Kidney tubule cell (primary cell): ENCODE measurements around the gene PITPNB.

Experiments
- DNase-seq: peaks from one replicate; pipeline ENCODE4 v3.0.0-alpha.2; 2018; ENCODE audit warnings: low spot score

The PITPNB gene

DNA sequence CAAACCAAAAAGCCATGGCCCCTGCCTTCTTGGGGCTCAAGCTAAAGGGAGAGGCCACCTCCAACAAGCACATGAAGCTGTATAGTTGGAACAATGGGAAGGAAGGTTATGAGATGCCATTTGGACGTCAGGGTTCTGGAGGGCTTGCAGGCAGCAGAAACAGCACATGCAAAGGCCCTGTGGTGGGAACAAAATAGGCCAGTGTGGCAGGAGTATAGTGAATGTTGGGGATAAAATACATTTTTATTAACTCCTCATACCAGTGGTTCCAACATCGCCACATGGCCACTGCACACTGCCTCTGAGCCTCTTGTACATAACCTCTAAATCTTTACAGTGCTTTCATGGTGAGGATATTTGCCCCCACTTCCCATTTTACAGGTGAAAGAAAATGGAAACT is 85.3 kb downstream of the PITPNB start:
- DNase-seq = no peak

DNA sequence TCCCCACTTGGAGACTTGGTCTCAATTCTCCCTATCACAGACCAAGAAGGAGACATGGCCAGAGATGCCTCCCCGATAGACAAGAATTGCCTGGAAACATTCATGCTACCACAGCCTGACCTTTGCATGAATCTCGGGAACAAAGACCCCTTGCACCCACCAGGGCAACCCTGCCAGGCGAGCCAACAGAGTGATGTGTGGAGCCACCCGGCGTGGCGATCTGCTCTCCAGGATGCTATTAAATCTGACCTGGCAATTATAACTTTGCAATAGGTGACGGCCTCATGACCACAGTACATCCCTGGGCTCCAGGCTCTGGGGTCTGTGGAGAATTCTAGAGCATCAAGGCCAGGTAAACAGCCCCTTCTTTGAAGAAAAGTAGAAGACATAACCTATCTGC is 86.5 kb downstream of the PITPNB start:
- no peak for DNase-seq

DNA sequence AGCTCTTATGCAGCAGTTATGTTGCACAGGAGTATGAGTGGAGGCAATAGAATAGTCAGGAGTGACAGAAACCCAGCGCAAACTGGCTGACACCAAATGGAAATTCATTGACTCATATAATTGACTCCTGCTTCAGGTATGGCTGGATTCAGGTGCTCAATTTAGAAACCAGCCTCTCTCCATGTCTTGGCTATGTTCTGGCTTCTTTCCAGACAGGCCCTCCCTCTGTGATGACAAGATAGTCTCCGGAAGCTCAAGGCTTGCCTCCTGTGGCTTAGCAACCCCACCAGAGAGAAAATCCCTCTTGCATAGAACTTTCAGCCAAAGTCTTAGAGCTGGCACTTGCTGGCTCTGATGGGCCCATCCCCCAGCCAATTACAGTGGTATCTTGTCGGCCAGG is 89.4 kb downstream of the PITPNB start:
- DNase-seq = no peak

DNA sequence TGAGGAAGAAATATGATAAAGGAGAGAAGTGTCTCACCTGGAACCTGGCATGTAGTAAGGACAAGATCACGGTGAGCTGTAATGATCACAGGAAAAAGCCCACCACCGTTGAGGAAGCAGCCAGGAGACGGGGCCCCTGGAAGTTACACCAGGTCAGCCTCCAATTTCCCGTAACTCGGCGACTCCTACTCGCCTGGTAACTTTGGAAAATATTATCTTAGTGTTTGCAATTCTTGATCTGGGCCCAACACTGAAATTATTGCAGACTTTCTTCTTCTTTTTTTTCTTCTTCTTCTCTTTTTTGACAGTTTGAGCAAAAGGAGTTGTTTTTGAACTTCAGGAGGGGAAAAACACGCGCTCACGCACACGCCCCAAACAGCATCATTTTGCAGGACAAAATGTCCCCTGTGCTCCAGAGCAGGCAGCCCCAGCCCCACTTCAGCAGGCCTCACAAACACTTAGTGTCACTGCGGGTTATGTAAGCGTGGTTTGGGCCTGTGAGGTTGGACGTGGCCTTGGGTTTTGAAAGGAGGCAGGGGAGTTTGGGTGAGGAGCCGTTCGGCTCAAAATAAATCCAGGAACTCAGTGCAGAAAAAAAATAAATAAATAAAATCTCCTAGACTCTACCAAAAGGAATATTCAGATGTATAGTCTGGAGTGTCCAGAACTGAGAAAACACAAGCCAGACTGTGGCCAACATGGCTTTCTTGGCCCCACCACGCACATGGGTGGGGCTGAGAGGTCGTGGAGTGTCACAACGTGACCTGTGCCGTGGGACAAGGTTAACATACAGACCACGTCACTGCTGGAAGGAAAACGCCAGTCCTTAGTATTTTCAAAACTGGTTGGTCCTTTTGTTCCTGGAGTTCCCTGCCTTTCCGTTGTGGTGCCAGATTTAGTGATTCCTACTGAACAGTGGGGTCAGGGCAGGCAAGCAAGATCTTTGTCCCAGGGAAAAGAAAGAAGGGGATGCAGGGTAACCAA is 91.2 kb downstream of the PITPNB start:
- no peak for DNase-seq

GRCh38 chr22:27825174-27825573 is 93.9 kb downstream of the PITPNB start:
- DNase-seq = no peak

- DNase-seq = no peak
Observed at GRCh38 chr22:27823221-27823620, 95.8 kb downstream of the PITPNB start.

GRCh38 chr22:27820896-27821866 is 97.9 kb downstream of the PITPNB start:
- no peak for DNase-seq

DNA sequence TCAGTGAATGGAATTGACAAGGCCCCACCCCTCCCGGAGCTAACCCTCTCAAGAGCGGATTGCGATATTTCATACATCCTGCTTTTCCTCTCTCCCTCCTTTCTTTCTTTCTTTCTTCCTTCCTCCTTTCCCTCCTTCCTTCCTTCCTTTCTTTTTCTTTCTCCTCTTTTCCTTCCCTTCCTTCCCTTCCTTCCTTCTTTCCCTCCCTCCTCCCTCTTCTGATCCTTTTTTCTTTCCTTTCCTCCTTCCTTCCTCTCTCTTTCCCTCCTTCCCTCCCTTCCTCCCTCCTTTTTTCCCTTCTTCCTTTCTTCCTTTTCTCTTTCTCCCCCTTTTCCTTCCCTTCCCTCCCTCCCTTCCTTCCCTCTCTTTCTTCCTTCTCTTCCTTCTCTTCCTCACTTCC is 102.5 kb downstream of the PITPNB start:
- DNase-seq = no peak

GRCh38 chr22:27815826-27816530 is 103.1 kb downstream of the PITPNB start:
- no peak for DNase-seq

DNA sequence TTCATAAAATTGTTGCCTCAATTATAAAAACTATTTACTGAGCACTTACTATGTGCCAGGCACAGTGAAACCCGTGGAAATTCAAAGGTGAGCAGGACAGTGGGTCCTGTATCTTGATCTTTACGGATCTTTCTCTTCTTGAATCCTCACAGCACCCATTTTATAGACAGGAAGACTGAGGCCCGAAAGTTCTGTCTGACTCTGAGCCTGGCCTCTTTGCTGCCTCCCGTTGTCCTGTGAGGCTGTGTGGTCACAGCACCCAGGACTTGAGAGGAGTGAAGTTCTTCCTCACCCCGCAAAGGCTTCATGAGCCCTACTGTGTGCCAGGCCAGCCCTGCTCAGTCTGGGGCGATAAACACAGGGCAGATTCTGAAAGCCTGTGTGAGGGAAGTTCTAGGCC is 104.1 kb downstream of the PITPNB start:
- no peak for DNase-seq

- no peak for DNase-seq
Observed at GRCh38 chr22:27811778-27812177, 107.3 kb downstream of the PITPNB start.

DNA sequence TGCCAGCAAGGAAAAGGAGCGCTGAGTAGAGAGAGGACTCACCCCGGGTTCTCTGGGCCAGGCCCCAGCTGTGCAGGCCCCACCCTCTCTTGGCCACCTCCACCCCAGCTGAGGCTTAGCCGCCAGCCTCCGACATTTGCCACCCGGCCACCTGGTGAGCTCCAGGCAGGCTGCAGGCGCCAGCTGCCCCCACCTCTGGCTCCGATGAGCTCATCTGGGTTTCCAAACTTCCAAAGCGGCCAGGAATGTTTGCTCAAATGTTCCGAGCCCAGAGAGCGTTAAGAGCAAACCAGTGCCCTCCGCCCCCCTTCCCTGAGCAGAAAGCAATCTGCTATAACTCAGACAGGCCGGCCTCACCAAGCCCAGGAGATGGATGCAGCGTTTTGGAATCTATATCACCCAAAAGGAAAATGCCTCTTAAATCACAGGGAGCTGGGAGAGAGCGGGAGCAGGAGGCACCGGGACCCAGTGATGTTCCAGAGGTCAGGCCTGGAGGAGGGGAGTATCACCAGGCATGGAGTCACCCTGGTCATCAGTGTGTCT is 108.4 kb downstream of the PITPNB start:
- DNase-seq = peak; percentile 29

DNA sequence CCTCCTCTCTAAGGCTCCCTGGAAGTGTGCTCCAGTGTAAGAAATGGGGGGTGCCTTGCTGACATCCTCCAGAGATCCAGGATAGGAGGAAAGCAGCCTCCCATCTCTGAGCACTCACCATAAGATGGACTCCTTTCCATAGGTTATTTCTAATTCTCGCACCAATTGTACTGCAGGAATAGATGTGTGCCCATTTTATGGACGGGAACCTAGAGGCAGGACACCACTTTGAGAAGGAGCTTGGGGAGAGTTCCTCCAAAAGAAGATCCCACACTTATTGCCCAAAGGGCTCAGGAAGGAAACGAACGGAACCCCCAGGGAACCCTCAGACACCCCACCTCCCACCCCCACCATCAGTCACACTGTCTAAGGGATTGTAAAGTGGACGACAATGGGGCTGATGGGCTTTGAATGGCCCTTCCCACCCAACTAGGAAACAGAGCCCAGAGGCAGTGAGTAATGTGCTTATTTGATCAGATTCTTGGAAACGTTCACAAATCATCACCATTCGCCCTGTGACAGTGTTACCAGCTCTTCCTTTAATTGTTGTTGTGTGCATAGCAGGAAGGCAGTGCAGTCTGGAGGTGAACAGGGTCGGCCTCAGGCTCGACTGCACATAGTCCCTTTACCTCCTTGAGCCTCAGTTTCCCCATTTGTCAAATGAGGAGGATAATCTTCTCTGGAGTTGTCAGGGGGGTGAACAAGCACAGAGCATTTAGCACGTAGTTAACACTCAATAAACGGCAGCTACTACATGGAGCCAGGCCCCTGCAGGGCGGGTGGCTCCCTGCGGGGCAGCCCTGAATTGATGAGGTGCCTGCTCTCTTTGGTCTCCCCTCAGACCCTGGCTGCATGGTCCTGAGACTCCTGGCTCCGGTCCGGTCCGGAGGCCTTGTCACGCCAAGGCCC is 109.1 kb downstream of the PITPNB start:
- no peak for DNase-seq

DNA sequence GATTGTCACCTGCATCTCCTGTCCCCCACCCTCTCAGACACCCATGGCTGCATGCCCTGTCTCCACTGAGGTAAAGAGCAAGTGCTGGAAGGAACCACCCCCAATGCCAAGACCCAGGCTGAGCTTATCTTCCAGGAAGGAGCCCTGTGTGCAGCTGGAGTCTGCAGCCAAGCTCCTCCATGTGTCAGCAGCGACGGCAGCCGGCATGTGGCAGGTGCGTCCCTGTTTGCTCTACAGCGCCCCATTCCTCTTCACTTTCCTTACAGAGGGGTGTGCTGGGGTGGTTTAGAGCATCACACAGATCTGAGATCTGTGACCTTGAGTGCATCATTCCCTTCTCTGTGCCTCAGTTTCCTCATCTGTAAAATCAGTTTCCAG is 109.8 kb downstream of the PITPNB start:
- no peak for DNase-seq

GRCh38 chr22:27808451-27809225 is 110.4 kb downstream of the PITPNB start:
- DNase-seq = no peak

GRCh38 chr22:27805841-27806240 is 113.2 kb downstream of the PITPNB start:
- no peak for DNase-seq

- DNase-seq = peak; percentile 66
Observed at GRCh38 chr22:27804470-27805297, 114.4 kb downstream of the PITPNB start.

DNA sequence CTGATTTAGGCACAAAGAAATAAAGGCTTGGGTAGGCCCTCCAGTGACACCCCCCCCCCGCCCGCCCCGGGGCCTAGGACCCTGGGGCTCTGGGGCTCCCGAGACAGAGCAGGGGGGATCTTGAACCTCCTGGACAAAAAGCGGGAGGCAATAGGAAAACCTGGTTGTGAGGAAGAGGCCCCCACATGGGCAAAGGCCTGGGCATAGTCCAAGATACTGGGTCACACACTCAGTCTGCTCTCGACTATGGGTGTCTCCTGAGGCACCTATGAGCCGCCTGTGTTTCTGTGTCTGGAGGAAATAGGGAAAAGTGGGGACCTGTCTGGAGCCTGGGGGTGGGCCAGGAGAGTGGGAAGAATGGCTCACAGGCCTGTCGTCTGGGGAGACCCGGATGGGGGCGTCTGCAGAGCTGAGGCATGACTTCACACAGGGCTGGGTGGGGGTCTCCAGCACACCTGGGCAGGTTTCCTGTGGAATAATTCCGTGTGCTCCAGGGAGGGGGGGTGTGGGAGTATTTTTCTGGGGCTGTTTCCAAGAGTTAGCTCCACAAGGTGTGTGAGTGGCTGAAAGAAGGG is 115.1 kb downstream of the PITPNB start:
- no peak for DNase-seq
